HG03064 (cell line): ENCODE data around the gene ACACA.
A peak's percentile ranks its signal among the peaks of the same experiment; 100 is the strongest.
"Not testable (repeated sequence)": the region's sequence is repeated elsewhere in the genome, so short reads cannot be mapped to it uniquely, and the experiment has no call there.

Source experiments
- ATAC-seq: cut with Tn5 transposase; IDR thresholded peaks from one replicate; pipeline ENCODE4 v1.9.1; 2021; ENCODE audit warnings: low read depth; ENCODE audit not compliant: unreplicated experiment

The ACACA gene

DNA sequence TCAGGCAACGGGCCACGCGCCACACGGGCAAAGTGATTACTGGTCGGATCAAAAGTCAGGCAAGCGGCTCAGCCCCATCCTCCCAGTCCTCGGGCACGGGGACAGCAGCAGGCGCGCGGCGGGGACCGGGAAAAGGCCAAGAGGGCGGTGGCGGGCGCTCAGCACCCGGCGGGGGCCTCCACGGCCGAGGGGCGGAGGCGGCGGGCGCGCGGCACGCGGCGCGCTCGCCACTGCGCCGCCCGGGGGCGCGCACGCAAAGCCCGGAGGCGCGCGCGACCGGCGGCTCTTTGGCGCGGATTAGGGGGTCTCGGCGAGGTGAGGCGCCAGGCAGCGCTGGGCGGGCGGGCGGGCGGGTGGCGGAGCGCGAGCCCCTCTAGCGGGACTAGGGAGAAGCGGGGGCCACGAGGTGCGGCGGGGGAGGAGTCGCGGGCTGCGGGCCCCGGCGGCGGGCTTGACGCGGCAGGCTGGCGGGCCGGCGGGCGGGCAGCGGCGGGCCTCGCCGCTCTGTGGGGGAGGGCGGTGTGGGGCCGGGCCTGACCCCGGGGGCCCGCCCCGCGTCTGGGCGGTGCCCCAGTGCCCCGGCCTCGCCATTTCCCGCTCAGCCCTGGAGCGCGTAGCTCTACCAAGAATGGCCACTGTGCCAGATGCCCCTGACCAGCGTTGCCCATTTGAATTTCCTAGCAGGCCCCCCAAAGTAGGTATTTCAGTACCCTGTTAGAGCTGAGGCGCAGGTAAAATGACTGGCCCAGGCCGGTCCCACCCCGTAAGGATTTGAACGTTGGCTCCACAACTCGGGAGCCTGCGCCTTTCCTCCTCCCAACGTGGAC is at the start of gene ACACA, which contains the start of gene TADA2A:
ACACA (minus strand) TSS at position 202 of the 827 bp plus-strand sequence. CDS start 537 bp downstream, outside the sequence.
TADA2A (plus strand) TSS at position 252 of the 827 bp plus-strand sequence. CDS start 4,480 bp downstream, outside the sequence.
- ATAC-seq: peak; percentile 64

DNA sequence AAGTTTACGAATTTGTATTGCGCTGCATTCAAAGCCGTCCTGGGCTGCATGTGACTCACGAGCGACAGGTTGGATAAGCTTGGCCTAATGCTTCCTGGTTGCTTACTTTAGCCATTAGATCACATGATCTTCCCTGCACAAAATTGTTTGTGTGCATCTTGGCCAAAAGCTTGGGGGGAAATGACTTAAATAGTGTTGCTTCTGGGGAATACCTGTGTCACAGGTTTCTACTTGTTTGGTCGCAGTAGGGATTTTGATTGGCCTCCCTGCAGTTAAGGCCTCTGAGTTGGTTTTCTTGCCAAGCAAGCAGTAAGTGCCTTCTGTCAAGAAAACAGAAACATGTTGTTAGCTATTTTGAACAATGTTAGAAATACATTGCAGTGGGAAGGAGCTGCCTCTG is 43.5 kb upstream of the ACACA start:
- ATAC-seq: no peak

DNA sequence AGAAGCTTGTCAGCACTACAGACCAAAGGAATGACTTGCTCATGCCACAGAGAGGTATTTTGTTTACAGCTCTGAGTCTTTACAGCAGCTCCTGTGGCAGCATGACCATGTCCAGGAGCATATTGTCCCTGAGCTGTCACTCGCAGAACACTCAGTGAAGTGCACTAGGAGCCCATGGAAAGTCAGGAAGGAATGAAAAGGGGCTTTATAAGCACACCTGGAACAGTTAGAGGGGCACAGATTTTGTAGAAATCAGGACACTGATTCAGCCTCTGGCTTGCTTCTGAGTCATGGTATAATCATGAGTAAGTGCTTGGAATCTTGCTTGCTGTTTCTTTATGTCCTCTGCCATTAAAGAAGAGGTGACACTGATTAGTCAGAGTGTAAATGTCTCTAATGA is 41.0 kb upstream of the ACACA start:
- no peak for ATAC-seq

DNA sequence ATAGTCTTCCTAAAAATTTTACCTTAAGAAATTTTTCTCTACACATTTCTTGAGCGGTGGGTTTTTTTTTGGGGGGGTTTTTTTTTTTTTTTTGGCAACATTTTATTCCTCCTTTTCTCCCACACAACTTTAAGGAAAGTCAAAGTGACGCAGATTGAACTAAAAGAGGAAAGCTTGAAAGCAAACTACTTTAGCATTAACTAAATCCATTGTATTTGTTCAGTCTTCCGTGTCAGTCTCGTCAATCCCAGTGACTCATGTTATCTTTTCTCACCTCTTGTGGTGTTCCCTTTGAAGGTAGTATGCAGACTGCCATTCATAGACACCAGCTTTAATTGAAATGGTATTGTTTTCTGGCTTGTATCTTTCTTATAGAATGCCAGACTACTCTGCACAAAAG is 39.4 kb upstream of the ACACA start:
- no peak for ATAC-seq

DNA sequence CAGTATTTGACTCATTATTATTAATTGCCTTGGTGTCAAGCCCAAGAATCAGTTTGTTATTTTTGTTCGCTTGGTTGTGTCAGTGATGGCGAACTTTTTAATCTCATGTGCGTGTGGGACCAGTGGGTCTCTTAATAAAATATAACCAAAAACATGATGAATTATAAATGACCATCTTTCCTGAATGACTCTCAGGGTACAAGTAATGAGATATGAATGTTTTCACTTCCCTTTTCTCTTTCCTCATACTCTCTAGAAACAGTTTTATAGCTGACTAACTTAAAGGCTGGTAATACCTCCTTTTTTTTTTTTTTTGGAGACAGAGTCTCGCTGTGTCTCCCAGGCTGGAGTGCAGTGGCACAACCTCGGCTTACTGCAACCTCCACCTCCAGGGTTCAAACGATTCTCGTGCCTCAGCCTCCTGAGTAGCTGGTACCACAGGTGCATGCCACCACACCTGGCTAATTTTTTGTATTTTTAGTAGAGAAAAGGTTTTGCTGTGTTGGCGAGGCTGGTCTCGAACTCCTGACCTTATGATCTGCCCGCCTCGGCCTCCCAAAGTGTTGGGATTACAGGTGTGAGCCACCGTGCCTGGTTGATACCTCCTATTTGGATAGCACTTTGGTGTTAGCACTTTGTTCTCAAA is 34.9 kb upstream of the ACACA start:
- not testable (repeated sequence) for ATAC-seq

DNA sequence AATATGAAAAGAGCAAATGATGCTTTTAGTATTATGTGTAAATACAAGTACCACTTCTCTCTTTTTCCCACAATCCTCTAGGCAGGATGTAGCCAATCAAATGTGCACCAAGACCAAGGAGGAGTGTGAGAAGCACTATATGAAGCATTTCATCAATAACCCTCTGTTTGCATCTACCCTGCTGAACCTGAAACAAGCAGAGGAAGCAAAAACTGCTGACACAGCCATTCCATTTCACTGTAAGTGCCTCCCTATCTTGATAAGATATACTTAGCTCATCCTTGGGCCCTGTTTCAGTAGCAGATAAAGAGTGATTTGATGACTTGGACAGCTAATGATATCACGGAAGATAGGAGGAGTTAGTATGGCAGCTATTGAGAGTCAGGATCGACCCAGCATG is 33.8 kb upstream of the ACACA start:
- no peak for ATAC-seq

DNA sequence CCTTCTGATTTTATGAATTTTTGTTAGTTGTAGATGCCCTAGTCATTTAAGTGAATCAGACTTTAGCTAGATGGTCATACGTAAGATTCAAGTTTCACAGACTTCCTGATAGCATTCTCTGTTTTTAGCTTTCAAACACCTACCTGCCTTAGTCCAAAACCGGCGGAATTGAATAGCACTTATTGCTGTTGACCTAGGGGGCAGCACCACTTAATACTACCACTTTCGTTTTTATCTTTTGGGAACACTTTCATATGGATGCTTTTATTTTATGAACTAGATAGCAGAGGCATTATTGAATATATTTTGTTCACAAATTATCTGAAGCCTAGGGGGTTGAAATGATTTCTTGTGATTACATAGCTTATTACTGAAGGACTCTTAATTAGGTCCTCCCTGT is 31.5 kb upstream of the ACACA start:
- ATAC-seq: no peak

DNA sequence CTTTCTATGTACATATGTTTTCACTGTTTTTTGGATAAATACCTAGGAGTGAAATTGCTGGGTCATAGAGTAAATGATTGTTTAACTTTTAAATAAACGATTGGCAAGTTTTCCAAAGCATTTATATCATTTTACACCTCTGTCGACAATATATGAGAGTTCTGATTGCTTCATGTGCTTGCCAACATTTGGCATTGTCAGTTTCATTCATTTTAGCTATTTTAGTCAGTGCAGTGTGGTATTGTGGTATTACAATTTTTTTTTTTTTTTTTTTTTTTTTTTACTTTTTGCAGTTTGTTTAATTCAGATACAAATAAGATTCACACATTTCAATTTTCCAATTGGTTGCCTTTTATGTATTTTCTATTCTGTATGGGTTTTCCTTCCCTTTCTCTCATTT is 26.0 kb upstream of the ACACA start:
- ATAC-seq: no peak

DNA sequence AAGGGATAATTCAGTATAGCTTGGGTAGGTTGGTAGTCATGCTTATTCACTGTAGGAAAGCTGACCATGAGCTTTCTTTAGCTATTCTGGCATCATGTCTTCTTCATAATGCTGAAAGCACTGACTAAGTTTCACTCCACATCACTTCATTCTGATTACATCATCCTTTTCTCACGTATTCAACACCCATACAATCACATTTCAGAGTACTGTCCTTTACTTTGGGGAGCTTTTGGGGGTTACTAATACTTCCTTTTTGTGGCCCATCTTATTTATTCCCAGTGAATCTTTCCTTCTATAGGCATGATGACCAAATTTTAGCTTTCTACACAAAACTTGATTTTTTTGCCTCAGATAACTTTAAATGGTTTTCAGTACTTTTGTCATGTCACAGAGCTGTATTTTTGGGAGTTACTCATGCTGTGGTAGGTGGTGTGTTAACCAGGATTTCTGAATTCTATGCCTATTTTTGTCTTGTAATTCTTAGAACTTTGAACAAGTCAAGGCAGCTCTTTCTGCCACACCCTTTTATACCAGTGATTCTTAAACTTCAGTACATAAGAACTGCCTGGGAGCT is 23.5 kb upstream of the ACACA start:
- ATAC-seq: no peak

DNA sequence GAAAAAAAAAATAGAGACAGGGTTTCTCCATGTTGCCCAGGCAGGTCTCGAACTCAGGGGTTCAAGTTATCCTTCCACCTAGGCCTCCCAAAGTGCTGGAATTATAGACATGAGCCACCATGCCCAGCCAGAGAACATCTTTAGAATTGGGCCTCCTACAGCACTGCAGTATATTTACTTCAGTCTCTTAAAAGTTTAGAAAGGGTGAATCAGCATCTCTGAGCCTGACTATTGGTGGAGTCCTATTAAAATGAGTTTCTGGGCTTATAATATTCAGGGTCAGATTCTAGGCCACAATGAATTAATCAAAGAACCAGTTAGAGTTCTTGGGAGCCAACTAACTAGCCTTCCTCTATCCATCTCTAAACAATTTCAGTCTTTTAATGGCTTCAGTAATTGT is 22.8 kb upstream of the ACACA start:
- no peak for ATAC-seq

DNA sequence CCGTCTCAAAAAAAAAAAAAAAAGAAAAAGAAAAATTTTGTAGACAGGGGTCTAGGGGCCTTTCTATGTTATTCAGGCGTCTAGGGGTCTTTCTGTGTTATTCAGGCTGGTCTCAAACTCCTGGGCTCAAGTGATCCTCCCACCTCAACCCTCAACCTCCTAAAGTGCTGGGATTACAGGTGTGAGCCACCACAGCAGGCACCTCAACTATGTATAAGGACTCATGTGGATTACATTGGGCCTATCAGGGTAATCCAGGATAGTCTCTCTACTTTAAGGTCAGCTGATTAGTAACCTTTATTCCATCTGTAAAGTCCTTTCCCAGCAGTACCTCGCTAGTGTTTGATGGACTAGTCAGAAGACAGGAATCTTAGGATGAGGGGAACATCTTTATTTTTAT is 22.4 kb upstream of the ACACA start:
- ATAC-seq: no peak

DNA sequence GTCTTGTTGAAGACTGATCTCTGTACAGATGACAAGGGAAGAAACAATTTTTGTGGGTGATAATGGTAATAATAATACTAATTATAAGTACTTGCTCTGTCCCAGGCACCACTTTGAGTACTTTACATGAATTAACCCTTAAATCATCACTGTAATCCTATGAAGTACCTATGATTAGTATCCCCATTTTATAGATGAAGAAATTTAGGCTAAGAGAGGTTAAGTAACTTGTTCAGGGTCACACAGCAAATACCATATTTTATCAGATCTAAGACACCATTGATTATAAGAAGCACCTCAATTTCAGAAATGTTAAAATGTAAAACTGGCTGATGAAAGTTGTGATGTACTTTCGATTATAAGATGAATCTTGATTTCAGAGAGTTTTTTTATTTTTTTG is 18.6 kb upstream of the ACACA start:
- ATAC-seq: no peak

DNA sequence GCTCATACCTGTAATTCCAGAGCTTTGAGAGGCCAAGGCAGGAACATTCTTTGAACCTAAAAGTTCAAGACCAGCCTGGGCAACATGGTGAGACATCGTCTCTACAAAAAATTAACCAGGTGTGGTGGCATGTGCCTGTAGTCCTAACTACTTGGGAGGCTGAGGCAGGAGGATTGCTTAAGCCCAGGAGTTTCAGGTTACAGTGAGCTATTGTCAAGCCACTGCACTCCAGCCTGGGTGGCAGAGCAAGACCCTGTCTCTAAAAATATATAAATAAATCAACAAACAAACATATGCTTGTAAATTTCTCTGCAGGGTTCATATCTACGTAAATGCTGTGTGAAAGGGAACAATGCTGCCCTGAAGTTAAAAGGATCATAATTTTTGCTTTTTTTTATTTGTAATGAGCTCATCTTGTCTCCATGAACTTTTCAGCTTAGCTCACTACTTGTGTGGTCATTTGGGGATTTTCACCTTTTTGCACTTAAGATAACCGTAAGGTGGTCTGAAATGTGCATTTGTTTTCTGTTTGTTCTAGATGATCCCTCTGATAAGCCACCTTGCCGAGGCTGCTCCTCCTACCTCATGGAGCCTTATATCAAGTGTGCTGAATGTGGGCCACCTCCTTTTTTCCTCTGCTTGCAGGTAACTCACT is 16.5 kb upstream of the ACACA start:
- no peak for ATAC-seq

DNA sequence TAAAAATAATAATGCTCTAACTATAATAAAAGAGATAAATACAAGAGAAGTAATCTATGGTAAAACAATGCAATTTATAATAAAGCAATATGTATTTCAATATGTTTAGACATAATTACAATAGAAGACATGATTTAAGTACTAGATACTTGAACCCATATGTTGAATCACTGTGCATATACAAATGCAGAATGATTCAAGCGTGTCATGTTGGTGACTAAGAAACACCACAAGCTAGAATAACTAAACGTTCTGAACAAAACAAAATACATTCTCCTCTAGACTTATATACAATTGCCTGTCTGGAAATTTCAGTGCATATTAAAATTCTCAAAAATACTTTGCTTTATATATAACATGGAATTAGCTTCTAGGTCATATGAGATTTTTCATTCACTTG is 11.2 kb upstream of the ACACA start:
- ATAC-seq: no peak

DNA sequence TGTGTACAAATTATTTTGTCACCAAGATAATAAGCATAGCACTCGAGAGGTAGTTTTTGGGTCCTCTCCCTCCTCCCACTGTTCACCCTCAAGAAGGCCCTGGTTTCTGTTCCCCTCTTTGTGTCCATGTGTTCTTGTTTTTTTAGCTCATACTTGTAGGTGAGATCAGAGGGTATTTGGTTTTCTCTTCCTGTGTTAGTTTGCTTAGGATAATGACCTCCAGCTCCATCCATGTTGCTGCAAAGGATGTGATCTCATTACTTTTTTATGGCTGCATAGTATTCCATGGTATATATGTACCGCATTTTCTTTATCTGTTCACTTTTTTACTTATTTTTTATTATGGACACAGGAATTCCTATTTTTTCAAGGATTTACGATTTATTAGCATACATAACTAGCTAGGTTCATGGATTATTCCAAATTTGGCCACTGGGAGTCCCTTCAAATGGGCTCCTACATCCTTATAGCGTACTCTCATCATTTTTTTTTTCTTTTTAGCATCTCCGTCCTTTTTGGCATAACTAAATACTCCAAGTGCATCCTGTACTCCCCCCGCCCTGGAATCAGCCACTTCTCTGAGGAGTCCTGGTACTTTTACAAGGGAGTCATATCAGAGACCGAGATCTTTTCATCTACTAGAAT is 7.4 kb upstream of the ACACA start:
- no peak for ATAC-seq

DNA sequence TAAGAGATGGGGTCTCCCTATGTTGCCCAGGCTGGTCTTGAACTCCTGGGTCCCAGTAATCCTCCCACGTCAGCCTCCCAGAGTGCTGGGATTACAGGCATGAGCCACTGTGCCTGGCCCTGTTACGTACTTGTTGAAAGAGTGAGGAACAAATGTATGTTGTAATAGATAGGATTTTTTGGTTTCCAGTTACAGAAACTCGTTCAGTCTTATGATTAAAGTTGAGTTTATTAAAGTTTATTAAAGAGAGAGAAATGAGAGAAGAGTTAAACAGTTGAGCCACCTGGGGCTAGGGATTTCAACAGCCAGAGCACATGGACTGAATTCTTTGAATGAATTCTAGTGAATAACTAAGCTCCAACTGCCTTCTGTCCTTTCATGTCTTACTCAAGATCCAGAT is 3.7 kb upstream of the ACACA start:
- no peak for ATAC-seq

DNA sequence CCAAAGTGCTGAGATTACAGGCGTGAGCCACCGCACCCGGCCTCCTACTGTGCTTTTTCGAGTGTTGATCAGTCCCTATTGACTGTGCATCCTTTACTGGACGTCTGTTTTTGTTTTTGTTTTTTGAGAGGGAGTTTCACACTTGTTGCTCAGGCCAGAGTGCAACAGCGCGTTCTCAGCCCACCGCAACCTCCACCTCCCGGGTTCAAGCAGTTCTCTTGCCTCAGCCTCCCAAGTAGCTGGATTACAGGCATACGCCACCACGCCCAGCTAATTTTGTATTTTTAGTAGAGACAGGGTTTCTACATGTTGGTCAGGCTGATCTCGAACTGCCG is 1.5 kb upstream of the ACACA start:
- not testable (repeated sequence) for ATAC-seq

DNA sequence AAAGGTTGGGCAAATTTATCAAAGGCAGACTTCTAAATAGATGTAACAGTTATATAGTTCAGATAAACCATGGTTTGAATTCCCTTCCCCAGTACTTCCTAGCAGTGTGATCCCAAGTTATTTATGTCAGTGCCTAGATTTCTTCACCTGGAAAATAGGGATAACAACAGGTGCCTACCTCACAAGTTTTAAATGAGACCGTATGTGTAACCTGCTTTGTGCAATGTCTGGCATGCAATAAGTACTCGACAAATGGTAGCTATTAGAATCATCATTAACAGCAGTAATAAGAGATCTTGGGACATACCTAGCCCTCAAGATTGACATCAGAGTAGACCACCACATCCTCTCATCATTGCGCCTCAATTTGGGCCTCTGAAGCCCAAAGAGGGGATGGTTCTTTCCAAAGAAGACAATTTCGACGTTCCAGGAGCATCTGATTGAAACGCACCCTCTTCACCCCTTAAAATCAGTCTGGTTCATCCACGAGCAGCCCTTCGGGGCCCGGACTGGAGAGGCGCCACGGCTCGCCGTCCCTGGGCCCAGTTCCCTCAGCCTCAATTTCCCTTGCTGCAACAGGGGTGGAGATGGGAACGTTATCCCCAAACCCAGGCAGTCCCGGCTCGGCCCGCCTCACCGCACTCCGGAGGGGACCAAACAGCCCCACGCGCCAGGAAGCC is 541 bp downstream of the ACACA start:
- ATAC-seq: peak; percentile 21

DNA sequence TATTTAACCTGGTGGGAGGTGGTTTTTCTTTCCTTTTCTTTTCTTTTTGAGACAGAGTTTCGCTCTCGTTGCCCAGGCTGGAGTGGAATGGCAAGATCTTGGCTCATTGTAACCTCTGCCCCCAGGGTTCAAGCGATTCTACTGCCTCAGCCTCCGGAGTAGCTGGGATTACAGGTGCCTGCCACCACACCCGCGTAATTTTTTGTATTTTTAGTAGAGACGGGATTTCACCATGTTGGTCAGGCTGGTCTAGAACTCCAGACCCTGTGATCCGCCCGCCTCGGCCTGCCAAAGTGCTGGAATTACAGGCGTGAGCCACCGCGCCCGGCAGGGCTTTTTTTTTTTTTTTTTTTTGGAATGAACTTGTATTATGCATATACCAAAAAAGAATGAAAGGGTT is 1.1 kb downstream of the ACACA start:
- ATAC-seq: not testable (repeated sequence)

DNA sequence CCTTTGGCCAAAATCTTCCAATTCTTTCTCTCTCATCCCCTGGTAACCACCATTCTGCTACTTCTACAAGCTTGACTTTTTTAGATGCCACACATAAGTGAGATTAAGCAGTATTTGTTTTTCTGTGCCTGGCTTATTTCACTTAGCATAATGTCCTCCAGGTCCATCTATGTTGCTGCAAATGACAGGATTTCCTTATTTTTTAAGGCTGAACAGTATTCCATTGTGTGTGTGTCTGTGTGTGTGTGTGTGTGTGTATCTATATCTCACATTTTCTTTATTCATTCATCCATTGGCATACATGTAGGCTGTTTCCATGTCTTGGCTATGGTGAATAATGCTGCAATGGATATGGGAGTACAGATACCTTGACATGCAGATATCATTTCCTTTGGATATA is 6.1 kb downstream of the ACACA start:
- no peak for ATAC-seq
